AG09319 (cell line): ENCODE results near the gene TRIM43B.
"Not testable (repeated sequence)": the region's sequence is repeated elsewhere in the genome, so short reads cannot be mapped to it uniquely, and the experiment has no call there.

Experiments used
- DNase-seq: peaks from one replicate; pipeline ENCODE4 v3.0.0-alpha.2; 2010; ENCODE audit warnings: low read depth; ENCODE audit errors: extremely low read depth

The TRIM43B gene

GRCh38 chr2:95427196-95427867 is 57.2 kb downstream of the TRIM43B start:
- not testable (repeated sequence) for DNase-seq
